Measurements from ENCODE around the gene ASTN2.
A peak's percentile ranks its signal among the peaks of the same experiment; 100 is the strongest.

The ASTN2 gene

GRCh38 chr9:116789081-116789480 lies 625.8 kb downstream of the ASTN2 start:
- no peak for DNase-seq

GRCh38 chr9:116786737-116787136 lies 628.1 kb downstream of the ASTN2 start:
- DNase-seq, result no peak

- no peak for DNase-seq
Observed at GRCh38 chr9:116777116-116777515, 637.7 kb downstream of the ASTN2 start.

DNA sequence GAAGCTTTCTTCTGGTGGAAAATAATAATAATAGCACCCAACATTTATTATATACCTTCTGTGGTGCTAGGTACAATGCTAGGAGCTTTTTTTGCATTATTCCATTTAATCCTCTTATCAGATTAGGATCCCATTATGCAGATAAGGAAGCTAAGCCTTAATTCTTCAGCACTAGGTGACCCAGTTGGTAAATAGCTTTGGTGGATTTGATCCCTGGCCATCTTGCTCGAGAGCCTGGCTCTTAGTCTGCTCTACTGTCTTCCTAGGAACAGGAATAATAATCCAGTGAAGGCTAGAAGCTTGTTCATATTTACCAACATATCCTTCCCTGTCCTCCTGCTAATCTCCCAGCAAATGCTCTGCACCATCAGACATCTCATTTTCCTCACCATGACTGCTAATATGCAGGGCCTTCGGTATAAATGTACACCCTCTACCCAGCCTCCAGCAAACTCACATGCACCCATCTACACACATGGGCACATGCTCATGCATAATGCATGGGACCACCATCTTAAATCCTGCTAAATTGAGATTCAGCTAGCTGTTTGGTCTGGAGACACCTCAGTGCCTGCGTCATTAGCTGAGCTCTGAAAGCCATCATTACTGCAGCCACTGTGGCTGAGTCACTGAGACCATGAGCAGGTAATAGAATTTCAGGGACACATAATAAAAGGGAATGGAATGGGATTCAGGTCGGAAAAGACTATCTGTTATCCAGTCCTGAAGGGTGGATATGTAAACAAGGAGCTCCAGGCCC lies 640.3 kb downstream of the ASTN2 start:
- no peak for DNase-seq

GRCh38 chr9:116767219-116767618 lies 647.6 kb downstream of the ASTN2 start:
- no peak for DNase-seq

- no peak for DNase-seq
Observed at GRCh38 chr9:116765011-116765410, 649.8 kb downstream of the ASTN2 start.

GRCh38 chr9:116763770-116764169 lies 651.1 kb downstream of the ASTN2 start:
- no peak for DNase-seq

- no peak for DNase-seq
Observed at GRCh38 chr9:116760636-116761035, 654.2 kb downstream of the ASTN2 start.

GRCh38 chr9:116757030-116757429 lies 657.8 kb downstream of the ASTN2 start:
- no peak for DNase-seq

GRCh38 chr9:116753389-116753788 lies 661.5 kb downstream of the ASTN2 start:
- DNase-seq, result no peak

- DNase-seq, result no peak
Observed at GRCh38 chr9:116750510-116750909, 664.3 kb downstream of the ASTN2 start.

GRCh38 chr9:116749772-116750171 lies 665.1 kb downstream of the ASTN2 start:
- no peak for DNase-seq

DNA sequence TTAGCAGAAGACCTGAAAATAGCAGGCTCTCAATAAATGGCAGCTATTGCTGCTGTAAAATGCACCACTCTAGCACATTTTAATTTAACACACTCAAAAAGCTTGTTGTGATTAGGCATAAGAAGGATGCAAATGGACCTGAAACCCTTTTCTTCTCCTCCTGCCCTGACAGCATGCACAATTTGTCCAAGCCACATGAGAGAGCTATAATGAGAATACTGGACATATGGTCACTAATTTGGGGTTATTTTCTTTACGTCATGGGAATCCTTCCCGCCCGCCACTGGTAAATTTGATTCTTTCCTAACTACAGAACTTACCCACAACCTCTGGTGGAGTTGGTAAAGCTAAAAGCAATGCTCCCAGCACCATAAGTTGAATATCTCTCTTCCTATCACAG lies 665.7 kb downstream of the ASTN2 start:
- DNase-seq, result no peak

- DNase-seq, result no peak
Observed at GRCh38 chr9:116741742-116742141, 673.1 kb downstream of the ASTN2 start.

DNA sequence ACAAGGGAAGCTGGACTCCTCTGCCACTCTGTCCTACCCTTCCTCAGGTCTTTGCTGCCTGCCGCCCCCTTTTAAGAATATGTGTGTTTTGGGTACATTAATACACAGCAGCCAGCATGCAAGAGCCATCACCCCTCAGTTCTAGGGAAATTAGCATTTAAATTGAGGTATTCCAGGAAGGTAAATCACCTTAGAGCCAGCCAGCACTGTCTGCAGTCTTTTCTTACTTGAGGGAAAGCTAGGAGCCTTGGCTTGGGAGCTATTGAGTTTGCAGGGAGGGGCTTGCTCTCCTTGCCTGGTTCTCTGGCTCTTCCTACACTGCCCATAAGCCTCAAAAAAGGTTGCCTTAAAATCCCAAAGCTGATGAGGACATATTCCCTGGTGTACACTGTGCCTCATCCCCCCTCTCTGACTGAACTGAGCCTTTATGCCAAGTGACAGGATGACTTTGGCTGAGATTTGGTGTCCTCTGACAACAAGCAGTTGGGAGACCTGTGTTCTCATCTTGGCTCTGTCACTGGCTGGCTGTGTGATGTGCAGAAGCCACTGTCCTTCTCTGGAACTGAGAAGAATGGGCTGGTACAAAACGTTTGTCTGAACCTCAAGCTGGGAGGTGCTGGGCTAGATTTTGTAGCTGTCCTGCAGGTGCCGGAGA lies 673.6 kb downstream of the ASTN2 start:
- DNase-seq, result no peak

- peak; percentile 15 for DNase-seq
Observed at GRCh38 chr9:116737152-116737546, 677.7 kb downstream of the ASTN2 start.

- DNase-seq, result no peak
Observed at GRCh38 chr9:116736399-116737151, 678.3 kb downstream of the ASTN2 start.

GRCh38 chr9:116733010-116733641 lies 681.7 kb downstream of the ASTN2 start:
- no peak for DNase-seq

- no peak for DNase-seq
Observed at GRCh38 chr9:116726602-116727001, 688.3 kb downstream of the ASTN2 start.

DNA sequence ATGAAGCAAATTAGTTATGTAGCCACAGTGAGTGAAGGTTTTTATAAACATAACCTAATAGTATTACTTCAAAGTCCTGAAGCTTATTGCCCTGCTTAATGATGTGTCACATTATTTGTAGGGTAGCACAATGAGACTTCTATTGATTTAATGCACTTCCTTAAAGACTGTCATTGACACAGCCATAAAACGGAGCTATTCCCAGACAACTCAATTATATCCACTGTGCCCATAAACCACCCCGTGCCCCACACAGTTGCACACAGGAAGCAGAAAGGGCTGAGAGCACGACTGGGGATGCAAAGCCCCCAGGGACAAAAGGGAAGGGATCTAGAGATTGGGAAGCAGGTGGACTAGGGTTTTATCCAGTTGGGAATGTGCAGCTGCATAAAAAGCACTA lies 690.7 kb downstream of the ASTN2 start:
- DNase-seq, result no peak

DNA sequence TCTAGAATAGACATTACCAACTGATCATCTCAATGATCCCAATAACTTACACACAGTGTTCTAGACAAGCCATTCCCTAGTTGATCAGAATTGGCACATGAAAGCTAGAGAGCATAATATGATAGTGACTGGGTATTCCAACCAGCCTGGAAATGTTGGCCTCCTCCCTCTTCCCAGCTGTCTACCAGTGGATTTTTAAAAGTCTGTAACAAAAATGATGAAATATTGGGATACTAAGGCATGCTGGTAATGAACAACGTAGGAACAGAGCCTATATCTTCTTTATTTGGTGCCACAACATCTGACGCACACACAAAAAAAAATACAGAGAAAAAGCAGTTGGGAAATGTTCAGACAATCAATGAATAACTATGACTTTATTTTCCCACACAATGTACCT lies 692.9 kb downstream of the ASTN2 start:
- DNase-seq, result no peak

GRCh38 chr9:116721411-116721810 lies 693.4 kb downstream of the ASTN2 start:
- DNase-seq, result no peak

GRCh38 chr9:116720111-116720510 lies 694.7 kb downstream of the ASTN2 start:
- DNase-seq, result no peak

Measured in effector CD4-positive, alpha-beta T cell (primary cell).